Measurements from ENCODE around the gene TNNC1. TPM values are rescaled to one million over a fixed set of nuclear protein-coding genes. Genes with fewer than 3 reads are reported as not detected.

Gene TNNC1
- total RNA-seq, 2 experiments from 2014 or later = 4.8 to 5.9 TPM

DNA sequence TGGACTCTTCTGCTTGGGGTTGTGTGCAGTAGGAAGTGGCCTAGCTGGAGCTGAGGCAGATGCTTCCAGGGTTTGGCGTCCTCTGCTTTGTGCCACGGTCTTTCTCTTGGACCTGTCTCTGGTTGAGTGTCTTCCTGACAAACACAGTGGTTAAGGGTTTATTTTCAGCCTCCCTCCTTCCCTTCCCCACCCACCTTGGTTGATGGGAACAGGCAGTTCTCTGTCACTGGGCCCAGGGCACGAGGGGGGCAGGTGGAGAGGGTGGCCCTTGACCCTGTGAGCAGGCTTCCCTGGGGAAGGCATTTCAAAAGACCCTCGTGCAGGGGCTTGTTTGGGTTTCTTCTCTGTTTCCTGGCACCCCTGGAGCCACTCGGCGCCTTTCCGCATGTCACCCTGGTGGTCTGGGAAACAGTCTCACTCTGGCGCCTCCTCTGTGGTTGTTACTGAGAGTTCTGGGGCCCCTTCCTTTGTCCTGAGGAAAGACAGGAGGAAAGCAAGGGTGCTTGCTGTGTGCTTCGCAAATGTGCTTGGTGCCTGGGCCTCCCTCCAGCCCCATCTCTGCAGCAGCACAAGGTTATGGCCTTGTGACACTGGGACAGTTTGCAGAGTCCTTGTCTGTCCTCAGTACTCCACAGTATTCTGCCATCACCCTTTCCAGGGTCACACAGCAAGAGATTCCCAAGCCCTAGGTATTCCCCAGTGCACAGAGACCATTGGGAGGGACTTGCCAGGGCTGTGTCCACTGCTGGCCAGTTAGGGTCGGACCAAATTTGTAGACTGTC, 31.0 kb upstream of the TNNC1 start:
- H3K27me3 Mint-ChIP-seq = no peaks in the 10 kb centered on the region
- H3K27ac Mint-ChIP-seq = peak overlapping the region; percentile 19
- no peaks in the 10 kb centered on the region for H3K4me1 Mint-ChIP-seq (ENCODE audit: low read depth)
- no peaks in the 10 kb centered on the region for H3K9me3 Mint-ChIP-seq
- H3K4me3 Mint-ChIP-seq = no peak overlapping the region
- CTCF ChIA-PET = no interaction called here
- peaks cover 6% of the 10 kb centered on the region for H3K36me3 Mint-ChIP-seq (ENCODE audit: low read depth)
- DNase-seq (no peak), ATAC-seq (no peak)
- intact Hi-C loops (cut with micrococcal nuclease) = no loop called here
- POLR2A ChIA-PET = no interaction called here
- TF ChIP-seq, protein P1, sequence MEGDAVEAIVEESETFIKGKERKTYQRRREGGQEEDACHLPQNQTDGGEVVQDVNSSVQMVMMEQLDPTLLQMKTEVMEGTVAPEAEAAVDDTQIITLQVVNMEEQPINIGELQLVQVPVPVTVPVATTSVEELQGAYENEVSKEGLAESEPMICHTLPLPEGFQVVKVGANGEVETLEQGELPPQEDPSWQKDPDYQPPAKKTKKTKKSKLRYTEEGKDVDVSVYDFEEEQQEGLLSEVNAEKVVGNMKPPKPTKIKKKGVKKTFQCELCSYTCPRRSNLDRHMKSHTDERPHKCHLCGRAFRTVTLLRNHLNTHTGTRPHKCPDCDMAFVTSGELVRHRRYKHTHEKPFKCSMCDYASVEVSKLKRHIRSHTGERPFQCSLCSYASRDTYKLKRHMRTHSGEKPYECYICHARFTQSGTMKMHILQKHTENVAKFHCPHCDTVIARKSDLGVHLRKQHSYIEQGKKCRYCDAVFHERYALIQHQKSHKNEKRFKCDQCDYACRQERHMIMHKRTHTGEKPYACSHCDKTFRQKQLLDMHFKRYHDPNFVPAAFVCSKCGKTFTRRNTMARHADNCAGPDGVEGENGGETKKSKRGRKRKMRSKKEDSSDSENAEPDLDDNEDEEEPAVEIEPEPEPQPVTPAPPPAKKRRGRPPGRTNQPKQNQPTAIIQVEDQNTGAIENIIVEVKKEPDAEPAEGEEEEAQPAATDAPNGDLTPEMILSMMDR (IDR thresholded peaks at IDR 0.05) = no peak

DNA sequence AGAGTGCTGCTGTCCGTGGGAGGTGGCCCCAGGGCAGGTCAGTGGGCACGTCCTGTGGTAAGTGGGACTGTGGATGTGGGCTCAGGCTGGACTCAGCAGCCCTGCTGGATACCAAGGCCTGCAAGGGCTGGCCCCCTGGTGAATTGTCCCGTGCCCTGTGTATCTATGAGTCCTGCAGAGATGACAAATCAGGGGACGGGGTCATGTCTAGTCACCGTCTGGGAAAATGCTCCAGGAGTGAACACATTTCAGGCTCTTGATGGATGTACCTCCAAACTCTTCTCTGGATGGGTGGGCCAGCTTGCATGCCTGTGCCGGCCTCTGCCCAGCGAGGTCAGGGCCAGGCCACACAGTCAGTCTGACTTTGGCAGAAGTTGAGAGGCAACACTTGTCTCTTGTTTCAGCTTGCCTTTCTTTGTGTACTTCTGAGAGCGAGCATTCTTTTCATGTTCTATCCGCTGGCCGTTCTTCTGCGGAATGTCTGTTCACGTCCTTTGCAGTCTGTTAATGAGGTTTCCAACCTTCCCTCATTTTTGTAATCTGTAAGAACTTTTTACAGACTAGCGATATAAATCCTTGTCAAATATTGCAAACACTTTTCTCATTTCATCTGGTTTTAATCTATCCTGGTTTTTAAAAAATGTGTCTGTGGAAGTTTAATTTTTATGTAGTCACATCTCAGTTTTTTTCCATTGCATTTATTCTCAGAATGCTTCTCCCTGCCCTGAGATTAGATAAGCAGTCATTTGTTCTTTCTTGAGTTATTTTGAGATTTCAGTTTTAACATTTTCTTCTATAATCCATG, 29.9 kb upstream of the TNNC1 start:
- Mint-ChIP-seq H3K36me3 (ENCODE audit: low read depth) (peaks cover 6% of the 10 kb centered on the region), H3K4me3 (no peak overlapping the region), H3K9me3 (no peaks in the 10 kb centered on the region), H3K27ac (no peak overlapping the region), H3K4me1 (ENCODE audit: low read depth) (no peaks in the 10 kb centered on the region), H3K27me3 (no peaks in the 10 kb centered on the region)
- ATAC-seq = no peak
- intact Hi-C loops (cut with micrococcal nuclease) = no loop called here
- TF ChIP-seq, protein P1 (IDR thresholded peaks at IDR 0.05) = no peak
- DNase-seq = no peak
- POLR2A ChIA-PET = interaction anchor here (0.6 to 0.8 kb wide), 2 partner anchors 34 to 42 kb away, joined by 3 read pairs; no protein-coding TSS in a partner anchor
- CTCF ChIA-PET = no interaction called here

DNA sequence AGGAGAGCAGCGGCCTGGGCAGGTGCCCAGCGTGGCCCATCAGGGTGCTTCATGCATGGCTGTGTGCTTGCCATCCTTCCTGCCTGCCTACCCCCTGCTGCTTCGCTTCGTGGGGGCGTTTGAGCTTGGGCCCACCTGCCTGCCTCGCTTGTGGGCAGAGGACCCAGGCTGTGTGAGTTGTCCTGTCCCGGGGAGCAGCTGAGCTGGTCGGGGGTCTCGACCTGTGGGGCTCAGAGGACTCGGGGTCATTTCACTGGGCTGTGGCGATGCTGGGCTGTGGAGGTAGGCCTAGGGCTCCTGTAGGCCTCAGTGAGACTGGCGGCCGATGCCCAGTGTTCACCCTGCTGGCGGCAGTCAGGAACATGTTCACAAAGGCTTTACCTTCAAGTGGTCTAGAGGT, 29.2 kb upstream of the TNNC1 start:
- ATAC-seq = no peak
- H3K9me3 Mint-ChIP-seq = no peaks in the 10 kb centered on the region
- H3K36me3 Mint-ChIP-seq (ENCODE audit: low read depth) = peaks cover 7% of the 10 kb centered on the region
- no peak for DNase-seq
- H3K27me3 Mint-ChIP-seq = no peaks in the 10 kb centered on the region
- no peak overlapping the region for H3K4me3 Mint-ChIP-seq
- CTCF ChIA-PET = interaction anchor here (0.7 to 0.9 kb wide), 3 partner anchors 8 to 54 kb away, joined by 3 read pairs; no protein-coding TSS in a partner anchor
- intact Hi-C loops (cut with micrococcal nuclease) = no loop called here
- TF ChIP-seq, protein P1 (IDR thresholded peaks at IDR 0.05) = no peak
- no peaks in the 10 kb centered on the region for H3K4me1 Mint-ChIP-seq (ENCODE audit: low read depth)
- POLR2A ChIA-PET = interaction anchor here (0.6 to 0.8 kb wide), 2 partner anchors 35 to 43 kb away, joined by 3 read pairs; no protein-coding TSS in a partner anchor
- no peak overlapping the region for H3K27ac Mint-ChIP-seq

DNA sequence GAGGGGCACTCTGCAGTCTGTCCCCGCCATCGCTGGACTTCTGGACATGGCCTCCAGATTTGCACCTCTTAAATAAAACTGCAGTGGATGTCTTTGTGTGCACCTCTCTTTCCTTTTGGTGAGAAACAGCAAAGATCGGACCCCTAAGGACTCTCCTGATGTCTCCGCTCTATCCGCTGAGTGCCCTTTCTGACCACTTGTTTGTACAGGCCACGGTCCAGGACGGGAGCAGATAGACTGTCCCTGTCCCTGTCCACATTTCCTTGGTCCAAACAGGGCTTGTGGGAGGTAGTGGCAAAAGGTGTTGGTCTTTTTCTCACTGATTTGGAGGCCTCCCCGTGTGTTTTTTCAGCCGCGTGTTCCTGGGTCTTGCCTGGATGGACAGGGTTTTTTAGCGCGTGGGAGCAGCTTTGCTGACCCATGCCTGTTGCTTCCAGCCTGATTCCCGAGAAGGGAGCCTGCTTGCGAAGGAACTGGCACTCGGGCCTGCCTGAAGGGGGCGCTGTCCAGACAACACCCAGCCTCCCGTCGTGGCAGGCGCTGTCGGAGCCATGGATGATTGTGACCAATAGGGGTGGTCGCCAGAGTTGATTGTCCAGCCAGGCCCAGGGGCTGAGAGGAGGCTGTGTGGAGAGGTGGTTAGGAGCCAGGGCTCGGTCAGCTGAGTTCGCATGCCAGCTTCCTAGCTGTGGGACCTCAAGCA, 28.1 kb upstream of the TNNC1 start:
- ChIA-PET POLR2A (interaction anchor here (0.6 kb wide), 1 partner anchor 537 kb away, joined by 3 read pairs; no protein-coding TSS in a partner anchor), CTCF (interaction anchor here (0.7 to 1.3 kb wide), 5 partner anchors 8 to 53 kb away, joined by 3 read pairs; no protein-coding TSS in a partner anchor)
- intact Hi-C loops (cut with micrococcal nuclease) = no loop called here
- Mint-ChIP-seq H3K27ac (no peak overlapping the region), H3K4me1 (ENCODE audit: low read depth) (no peaks in the 10 kb centered on the region), H3K27me3 (no peaks in the 10 kb centered on the region), H3K36me3 (ENCODE audit: low read depth) (peaks cover 9% of the 10 kb centered on the region), H3K4me3 (no peak overlapping the region), H3K9me3 (no peaks in the 10 kb centered on the region)
- ATAC-seq (no peak), DNase-seq (peak; percentile 33)
- TF ChIP-seq, protein P1 (IDR thresholded peaks at IDR 0.05) = peak; percentile 64

All from activated CD8-positive, alpha-beta T cell treated with anti-CD3 and anti-CD28 coated beads for 36 hours (primary cell).